ENCODE data around the gene PRTFDC1.
A peak's percentile ranks its signal among the peaks of the same experiment; 100 is the strongest.

PRTFDC1 gene

DNA sequence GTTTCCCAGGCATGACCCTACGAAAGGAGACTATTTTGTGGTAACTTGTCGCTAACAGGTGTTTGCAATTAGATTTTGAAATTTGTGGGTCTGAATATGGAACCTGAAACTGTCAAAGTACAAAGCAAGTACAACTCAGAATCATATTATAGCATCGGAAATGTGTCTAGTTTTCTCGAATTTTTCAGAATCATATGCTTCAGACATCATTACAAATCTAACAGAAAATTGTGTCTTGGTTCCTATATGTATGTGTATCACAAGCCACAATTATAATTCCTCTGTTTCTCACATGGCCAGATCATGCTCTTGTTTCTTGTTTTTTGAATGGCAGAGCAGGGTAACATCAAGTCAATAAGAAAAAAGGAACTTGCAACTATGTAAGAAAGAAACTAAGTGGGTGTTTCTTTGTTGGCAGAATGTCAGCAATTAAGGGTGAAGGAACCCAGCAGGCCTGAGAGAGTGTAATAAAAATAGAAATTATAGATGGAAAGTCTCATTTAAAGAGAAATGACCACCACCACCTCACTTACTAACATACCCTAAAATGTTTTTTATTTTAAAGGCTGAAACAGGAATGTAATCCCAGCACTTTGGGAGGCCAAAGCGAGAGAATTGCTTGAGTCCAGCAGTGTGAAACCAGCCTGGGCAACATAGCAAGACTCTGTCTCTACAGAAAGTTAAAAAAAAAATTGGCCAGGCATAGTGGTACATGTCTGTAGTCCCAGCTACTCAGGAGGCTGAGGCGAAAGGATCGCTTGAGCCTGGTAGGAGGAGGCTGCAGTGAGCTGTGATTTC is 51.3 kb downstream of the PRTFDC1 start:
- no peak for FAIRE-seq

DNA sequence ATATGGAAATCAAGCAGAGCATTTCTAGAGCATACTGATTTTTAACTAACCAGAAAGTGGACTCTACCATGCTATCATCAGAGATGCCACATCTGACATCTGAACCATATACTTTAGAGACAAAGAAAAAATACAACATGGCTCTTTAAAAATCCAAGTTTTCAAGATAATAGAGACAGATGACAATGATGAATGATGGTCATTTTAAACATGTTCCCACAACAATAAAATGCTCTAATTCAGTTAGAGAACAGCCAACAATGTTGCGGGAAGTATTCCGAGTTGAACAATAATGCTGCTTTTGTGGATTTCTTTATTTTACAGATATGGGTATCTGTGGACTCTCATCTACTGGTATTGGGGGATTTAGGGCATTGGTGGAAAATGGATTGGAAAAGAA is 52.8 kb downstream of the PRTFDC1 start:
- no peak for FAIRE-seq

DNA sequence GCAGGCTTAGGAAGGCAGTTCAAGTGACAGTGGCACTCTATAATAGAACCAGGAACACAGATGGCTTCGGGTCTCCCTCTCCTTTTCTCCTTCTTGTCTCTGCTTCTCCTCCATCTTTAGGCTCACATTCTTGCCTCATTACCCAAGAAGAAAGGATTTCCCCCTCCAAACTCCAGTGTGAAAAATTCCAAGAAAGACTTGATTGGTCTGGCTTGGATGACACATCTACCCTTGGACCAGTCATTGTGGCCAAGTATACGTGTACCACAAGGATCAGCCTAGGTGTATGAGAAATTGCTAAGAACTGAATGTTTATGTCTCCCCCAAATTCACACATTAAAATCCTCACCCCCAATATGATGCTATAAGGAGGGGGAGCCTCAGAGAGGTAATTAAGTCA is 53.9 kb downstream of the PRTFDC1 start:
- FAIRE-seq: no peak

DNA sequence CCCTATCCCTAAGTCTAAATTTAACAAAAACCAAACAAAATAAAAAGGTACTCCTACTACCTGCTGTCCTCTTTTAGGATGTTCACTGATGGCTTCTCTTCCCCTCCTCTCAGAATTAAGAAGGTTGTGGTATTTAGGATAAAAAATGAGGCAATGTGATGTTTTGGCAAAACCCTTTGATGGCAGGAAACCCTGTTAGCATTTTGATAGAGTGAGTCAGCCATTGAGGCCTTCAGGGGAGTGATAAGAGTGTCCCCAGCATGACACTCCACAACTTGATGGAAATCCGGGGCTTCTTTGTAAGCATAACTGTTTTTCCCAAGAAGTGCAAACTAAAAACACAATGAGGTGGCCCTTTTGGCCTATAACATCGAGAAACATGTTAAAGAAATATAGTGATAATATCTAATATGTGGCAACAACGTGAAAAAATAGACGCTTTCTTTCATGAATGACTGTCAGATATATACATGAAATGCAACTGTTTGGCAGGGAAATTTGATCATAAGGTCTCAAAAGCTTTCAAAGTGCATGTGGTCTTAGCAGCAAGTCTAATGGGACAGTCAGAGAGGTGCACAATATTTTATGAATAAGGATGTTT is 55.0 kb downstream of the PRTFDC1 start:
- FAIRE-seq: no peak

DNA sequence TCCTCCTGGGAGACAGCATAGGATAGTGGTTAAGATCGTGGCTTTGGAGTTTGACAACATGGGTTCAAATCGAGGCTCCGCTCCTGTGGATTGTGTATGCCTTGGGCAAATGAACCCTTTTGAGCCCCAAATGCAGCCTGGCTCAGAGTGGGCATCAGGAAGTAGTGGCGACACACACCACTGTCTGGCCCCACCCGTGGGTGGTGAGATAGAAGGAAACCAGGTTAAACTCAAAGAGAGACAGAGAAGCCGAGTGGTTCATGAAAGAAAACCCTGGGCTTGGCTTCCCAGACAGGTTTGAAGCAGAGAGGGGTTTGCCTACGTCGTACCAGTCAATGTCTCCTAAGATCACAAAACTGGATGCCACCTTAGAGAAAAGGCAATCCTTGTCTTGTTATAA is 57.7 kb downstream of the PRTFDC1 start:
- no peak for FAIRE-seq

DNA sequence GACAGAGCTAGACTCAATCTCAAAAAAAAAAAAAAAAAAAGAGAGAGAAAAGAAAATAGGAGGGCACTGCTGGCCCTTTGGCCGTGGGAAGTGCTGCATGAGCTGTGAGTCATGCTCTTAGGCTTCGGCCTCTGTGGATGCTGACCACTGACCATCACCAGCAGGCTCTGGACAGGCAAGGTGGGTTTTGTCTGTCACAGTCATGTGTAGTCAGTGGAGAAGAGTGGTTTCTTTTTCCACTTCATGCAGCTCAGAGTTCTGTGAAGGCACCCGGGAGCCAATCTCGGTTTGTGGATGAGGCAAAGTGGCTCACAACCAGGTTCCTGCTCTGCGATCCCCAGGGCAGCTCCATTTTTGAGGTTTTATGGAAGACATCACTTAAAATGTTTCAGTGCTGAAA is 58.1 kb downstream of the PRTFDC1 start:
- no peak for FAIRE-seq

DNA sequence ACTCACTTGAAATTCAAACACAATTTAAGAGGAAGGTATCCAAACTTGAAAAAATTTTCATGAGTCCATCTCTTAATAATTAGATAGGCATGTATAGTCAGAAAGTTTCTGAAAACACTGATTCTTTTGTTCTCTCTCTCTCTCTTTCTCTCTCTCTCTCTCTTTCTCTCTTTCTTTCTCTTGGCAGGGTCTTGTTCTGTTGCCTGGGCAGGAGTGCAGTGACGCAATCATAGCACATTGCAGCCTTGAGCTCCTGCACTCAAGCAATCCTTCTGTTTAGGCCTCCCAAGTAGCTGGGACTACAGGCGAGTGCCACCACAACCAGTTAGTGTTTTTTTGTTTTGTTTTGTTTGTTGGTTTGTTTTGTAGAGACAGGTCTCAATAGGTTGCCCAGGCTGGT is 59.3 kb downstream of the PRTFDC1 start:
- no peak for FAIRE-seq

DNA sequence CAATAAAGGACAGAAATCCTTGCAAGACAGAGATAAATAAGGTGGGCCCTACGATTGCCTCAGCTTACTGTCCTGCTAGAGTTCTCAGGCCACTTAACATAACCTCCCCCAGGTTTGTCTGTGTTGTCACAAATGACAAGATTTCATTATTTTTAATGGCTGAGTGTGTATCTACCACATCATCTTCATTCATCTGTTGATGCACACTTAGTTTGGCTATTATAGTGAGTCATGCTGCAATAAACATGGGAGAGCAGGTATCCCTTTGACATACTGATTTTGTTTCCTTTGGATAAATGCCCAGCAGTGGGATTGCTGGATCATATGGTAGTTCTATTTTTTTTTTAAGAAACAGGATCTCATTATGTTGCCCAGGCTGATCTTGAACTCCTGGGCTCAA is 60.6 kb downstream of the PRTFDC1 start:
- no peak for FAIRE-seq

DNA sequence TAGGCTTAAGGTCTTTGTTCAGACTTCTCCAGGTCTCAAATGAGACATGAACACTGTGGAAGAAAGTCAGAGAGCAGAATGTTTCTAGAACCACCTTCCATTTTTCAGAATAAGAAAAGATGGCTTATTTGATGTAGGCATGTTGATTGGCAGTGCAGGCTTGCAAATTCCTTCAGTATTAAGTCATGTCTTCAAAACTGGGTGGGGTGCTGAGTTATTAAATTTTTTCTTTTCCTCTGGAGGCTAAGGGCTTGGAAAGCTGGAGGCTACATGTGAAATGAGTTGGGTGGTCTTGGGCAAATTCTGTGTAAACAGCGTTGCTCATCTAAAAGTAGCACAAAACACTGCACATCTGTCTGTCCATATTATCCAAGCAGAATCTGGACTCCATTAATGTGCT is 62.8 kb downstream of the PRTFDC1 start:
- FAIRE-seq: no peak

DNA sequence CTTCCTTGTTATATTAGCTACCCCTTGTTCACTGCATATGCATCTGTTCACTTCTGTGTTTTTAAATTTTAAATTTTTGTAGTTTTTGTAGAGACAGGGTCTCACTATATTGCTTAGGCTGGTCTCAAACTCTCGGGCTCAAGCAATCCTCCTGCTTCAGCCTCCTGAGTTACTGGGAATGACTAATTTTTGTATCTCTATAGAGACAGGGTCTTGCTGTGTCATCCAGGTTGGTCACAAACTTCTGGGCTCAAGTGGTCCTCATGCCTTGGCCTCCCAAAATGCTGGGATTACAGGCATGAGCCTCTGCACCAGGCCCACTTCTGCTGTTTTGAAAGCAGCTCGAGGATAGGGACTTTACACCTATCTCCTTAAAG is 64.6 kb downstream of the PRTFDC1 start:
- no peak for FAIRE-seq

DNA sequence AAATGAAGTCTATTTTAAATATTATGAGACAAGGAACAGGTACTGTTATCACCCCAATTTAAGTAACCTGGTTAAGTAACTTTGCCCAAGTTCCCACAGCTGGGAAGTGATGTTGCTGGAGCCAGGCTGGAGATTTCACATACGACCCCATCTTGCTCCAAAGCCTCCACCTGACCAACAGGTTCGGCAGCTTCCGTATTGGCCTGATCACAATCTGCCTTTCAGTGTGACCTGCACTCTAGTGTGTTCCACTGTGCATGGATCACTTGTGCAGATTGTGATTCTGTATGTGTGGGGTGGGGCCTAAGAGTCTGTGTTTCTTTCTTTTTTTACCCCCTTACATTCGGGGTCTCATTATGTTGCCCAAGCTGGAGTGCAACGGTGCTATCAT is 66.1 kb downstream of the PRTFDC1 start:
- FAIRE-seq: no peak

DNA sequence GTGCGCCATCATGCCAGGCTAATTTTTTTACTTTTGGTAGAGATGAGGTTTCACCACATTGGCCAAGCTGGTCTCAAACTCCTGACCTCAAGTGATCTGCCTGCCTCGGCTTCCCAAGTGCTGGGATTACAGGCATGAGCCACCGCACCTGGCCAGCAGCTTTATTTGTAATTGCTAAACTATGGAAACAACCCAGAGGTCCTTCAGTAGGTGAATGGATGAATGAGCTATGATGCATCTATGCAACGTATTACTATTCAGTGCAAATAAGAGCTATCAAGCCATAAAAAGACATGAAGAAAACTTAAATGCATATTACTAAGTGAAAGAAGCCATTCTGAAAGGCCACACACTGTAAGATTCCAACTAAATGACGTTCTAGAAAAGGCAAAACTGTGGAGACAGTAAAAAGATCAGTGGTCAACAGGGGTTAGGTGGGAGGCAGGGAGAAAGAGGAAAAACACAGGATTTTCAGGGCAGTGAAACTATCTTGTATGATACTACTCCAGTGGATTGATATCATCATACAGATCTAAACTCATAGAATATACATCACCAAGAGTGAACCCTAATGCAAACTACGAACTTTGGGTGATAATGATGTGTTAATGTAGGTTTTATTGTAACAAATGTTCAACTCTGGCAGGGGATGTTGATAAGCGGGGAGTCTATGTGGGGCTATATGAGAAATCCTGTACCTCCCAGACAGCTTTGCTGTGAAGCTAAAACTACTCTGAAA is 66.7 kb downstream of the PRTFDC1 start:
- FAIRE-seq: no peak

DNA sequence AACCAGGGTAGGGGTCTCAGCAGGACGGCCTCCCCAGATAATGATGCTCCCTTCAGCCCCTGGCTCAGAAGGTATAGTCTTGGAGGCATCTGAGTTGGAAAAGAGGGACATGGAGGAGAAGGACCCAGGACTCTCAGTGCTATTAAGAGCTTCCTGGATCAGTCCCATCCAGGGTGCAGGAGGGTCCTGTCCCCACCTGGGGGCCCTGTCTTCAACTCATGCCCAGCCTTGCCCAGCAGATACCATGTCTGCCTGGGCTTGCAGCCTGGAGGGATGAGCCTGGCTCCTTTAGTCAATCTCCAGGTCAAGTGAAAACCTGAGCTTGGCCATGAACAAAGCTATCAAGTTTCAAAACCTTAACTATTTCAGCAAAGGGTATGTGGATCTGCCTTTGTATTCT is 67.6 kb downstream of the PRTFDC1 start:
- no peak for FAIRE-seq

DNA sequence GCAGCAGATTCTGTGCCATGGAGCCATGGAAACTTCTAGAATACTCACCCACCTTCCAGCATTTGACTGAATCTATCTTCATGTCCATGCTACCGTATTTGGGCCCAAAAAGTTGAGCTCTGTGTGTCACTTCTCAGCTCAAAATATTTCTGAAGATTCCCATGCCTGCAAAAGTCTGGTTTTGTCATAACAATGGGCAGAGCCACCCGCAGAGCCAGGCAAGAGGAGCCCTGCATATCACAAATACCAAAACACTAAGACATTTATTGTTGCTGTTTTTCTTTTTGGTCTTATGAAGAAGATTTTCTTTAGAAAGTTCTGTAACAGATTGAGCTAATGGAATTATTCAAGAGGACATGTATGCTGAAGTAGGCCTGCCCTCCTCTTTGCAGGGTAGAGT is 68.1 kb downstream of the PRTFDC1 start:
- no peak for FAIRE-seq

DNA sequence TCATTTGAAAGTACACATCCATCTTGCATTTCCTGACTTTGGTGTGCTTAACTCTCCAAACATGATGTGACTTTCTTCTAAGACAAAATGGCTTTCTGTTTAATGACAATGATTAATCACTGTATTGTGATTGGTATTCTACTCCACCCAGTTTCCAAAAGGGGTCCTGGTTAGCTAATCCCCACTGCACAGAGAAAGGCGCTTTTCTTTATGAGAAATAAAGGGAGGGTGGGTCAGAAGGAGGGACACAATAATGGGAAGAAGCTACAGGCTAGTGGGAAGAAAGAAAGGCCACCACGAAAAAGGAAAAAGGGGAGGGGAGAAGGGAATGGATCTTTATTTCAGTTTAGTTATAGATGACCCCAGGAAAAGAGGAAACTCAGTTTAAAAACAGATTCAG is 69.2 kb downstream of the PRTFDC1 start:
- no peak for FAIRE-seq

DNA sequence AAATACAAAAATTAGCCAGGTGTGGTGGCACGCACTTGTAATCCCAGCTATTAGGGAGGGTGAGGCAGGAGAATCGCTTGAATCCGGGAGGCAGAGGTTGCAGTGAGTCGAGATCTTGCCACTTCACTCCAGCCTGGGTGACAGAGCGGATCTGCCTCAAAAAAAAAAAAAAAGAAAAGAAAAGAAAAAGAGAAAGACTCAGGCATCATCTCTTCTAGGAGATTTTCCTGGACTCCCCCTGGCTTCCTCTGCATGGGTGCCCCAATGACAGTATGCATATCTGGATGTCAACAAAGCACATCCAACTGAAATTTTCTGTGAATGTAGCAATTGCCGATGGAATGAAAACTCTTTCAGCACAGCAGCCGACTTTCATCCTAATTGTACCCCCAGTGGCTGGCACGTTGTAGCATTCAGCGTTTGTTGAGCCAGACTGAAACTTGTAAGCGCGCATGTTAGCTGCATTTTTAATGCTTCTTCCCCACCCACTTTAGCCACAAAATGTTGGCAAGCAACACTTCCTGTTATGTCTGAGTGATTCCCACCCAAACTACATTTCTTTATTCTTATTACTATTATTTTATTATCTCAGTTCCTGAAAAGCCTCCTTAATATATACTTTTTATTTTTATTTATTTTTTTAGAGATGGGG is 70.2 kb downstream of the PRTFDC1 start:
- no peak for FAIRE-seq

DNA sequence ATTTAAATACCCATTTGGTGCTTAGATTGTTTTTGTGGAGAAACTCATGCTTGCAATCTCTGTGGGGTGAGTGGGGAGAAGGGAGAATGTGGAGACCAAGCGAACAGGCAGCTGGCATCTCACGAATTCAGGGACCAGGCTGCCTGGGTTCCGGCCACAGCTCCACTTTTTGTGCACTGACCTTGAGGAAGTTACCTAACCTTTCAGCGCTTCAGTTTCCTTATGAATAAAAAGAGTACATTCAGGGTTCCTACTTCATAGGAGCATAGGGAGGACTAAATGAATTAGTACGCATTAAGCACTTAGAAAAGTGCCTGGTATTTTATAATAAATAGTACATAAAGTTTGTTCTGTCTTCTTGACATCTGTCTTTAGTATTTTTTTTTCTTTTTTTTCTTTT is 72.5 kb downstream of the PRTFDC1 start:
- no peak for FAIRE-seq

DNA sequence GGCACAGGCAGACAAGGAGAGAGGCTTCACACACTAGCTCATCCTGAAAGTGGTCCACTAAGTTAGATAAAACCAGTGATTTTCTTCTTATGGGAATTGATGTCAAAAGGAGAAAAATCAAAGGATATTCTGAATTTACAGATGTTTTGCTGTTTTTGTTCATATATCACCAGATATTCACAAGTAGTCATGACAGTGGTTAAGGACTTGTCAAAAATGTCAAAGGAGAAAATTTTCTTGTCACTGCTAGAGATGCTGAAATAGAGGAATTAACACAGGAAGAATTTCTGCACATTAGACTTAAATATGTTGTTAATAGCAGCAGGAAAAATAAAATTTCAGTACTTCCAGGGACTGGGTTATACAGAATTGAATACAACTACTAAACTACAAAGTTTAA is 78.3 kb downstream of the PRTFDC1 start:
- FAIRE-seq: no peak

DNA sequence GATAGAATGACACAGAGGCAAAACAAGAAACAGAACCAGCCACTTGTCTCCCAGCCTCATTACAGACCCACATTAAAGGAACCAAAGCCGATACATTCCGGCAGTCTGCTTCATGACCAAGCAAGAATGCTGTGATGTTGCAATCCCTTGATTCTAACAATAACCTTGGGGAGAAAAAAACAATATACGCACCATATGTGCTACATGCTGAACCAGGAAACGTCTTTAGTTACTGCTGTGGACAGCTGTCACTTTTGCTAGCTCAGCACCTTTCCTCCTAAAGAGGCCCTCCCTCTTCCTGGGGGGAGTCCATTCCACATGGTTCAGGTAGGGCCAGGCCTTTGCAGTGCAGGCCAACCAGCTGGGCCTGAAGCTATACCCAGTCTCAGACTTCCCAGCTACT is 79.1 kb downstream of the PRTFDC1 start:
- FAIRE-seq: peak; percentile 45

DNA sequence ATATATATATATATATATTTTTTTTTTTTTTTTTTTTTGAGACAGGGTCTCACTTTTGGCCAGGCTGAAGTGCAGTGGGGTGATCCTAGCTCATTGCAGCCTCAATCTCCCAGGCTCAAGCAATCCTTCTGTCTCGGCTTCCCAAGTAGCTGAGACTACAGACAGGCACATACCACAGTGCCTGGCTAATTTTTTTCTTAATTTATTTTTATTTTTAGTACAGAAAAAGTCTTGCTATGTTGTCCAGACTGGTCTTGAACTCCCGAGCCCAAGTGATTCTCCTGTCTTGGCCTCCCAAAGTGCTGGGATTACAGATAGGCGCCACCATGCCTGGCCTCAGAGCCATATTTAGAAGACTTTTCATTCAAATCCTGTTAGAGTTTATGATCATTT is 79.6 kb downstream of the PRTFDC1 start:
- FAIRE-seq: no peak

DNA sequence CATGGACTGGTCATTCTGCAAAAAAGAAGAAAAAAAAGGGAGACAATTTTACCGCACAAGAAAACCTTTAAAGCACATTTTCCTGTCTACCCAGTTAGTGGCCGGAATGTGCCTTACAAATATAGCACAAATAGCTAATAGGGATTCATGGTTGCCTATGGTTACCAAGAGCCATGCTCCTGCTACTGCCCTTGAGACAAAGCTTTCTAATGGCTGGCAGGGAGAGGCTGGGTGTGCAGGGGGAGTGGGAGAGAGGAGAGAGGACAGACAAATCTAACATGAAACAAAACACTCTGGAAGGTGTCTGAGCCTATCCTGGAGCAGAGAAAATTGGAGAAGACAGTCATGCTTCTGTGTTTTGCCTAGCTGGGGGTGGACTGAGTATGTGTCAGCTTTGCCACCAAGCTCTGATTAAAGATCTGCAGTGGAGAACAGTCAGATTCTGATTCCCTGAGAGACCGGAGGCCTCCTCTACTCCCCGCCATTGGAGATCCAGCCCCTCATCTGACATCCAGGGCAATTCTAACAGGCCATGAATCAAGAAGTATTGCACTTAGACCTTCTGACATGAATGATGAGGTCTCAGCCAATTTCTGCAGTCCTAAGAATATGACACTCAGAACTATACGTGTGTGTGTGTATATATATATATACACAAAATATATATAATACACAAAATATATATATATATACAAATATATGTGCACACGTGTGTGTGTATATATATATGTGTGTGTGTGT is 80.2 kb downstream of the PRTFDC1 start:
- FAIRE-seq: no peak

DNA sequence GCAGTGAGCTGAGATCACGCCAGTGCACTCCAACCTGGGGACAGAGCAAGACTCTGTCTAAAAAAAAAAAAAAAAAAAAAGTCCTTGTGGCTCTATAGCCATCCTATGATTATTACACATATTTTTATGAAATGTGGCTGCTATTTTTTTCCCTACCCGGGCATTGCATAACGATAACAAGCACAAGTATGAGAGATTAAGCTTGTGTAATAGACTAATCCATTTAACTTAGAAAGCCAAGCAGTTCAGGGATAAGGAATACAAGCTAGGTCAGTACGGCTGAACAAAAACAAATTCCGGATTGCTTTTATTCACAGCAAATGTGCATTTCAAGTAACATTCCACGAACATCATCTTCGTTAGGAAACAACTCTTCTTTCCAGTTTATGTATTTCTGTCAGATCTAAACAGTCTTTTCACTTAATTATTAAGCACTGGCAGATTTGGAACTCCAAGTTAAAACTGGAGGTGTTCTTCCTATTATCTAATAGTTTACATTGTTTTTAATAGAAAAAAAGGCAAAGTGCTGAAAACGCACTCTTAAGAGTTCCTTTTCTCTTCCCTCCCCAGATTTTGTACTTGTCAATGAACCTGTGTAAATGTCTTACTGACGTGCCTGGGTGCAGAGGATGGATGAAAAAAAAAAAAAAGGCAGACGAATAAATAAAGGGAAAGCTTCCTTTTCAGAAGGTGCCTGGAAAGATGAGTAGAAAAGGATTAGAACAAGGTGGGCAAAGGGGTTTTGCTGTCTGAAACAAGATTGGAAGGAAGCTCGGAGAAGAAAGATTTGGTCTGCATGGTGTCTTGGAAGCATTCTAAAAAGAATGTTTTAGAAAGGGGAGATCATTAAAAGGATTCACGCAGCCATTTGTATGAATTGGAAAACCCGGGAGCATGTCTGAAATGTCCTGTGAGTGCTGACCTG is 81.1 kb downstream of the PRTFDC1 start:
- FAIRE-seq: no peak

All from islet of Langerhans (tissue), 1 donor.